GM23338 (cell line): ENCODE results near the gene TBC1D5. TPM values are rescaled to one million over a fixed set of nuclear protein-coding genes. Genes with fewer than 3 reads are reported as not detected.

Source experiments
- ATAC-seq: fragments of 200-7000 bp; cut with Tn5 transposase; 3 replicates; pipeline ENCODE4 v1.9.1; 2020
- DNase-seq: peaks from one replicate; pipeline ENCODE4 v3.0.0-alpha.2; 2015; ENCODE audit warnings: low spot score
- H2AFZ ChIP-seq: fragments of 200-600 bp; sonication (generic); 2 replicates; pipeline ENCODE4 v1.8.0; 2016; ENCODE audit warnings: antibody characterized with exemption, mild to moderate bottlenecking, moderate library complexity
- H3F3A ChIP-seq: fragments of 200-600 bp; sonication (generic); replicated peaks from 2 replicates; pipeline ENCODE4 v1.8.0; 2017; ENCODE audit warnings: antibody characterized with exemption, mixed run types, low read depth
- H3K27ac ChIP-seq: fragments of 200-600 bp; sonication (generic); 2 replicates; pipeline ENCODE4 v1.6.1; 2016; ENCODE audit warnings: low read depth
- H3K27me3 ChIP-seq: fragments of 200-600 bp; sonication (generic); 2 replicates; pipeline ENCODE4 v1.8.0; 2016; ENCODE audit warnings: mild to moderate bottlenecking, mixed run types, moderate library complexity; ENCODE audit not compliant: insufficient read depth
- H3K36me3 ChIP-seq: fragments of 200-600 bp; sonication (generic); 2 replicates; pipeline ENCODE4 v1.8.0; 2016; ENCODE audit warnings: mild to moderate bottlenecking; ENCODE audit not compliant: insufficient read depth
- H3K4me1 ChIP-seq: fragments of 200-600 bp; sonication (generic); 2 replicates; pipeline ENCODE4 v1.8.0; 2016; ENCODE audit warnings: mild to moderate bottlenecking, moderate library complexity; ENCODE audit not compliant: insufficient read depth
- H3K4me2 ChIP-seq: fragments of 200-600 bp; sonication (generic); 2 replicates; pipeline ENCODE4 v1.7.1; 2017; ENCODE audit warnings: mixed run types
- H3K4me3 ChIP-seq: fragments of 200-600 bp; sonication (generic); 2 replicates; pipeline ENCODE4 v1.6.1; 2016; ENCODE audit warnings: mixed run types
- H3K79me2 ChIP-seq: fragments of 200-600 bp; sonication (generic); replicated peaks from 2 replicates; pipeline ENCODE4 v1.8.0; 2017; ENCODE audit warnings: mild to moderate bottlenecking; ENCODE audit not compliant: insufficient read depth
- H3K9me2 ChIP-seq: fragments of 200-600 bp; sonication (generic); 2 replicates; pipeline ENCODE4 v1.8.0; 2017; ENCODE audit not compliant: insufficient read depth
- H4K20me1 ChIP-seq: fragments of 200-600 bp; sonication (generic); replicated peaks from 2 replicates; pipeline ENCODE4 v1.8.0; 2017; ENCODE audit warnings: mild to moderate bottlenecking; ENCODE audit not compliant: insufficient read depth
- H3K27ac Mint-ChIP-seq: 2 replicates; pipeline ENCODE4 v1.8.0; 2020; ENCODE audit warnings: inconsistent platforms, mild to moderate bottlenecking, moderate library complexity, mixed read lengths
- H3K27me3 Mint-ChIP-seq: 3 replicates; pipeline ENCODE4 v1.8.0; 2022; ENCODE audit warnings: low read depth, mild to moderate bottlenecking, moderate library complexity, mixed read lengths, inconsistent platforms; ENCODE audit not compliant: insufficient read depth, poor library complexity
- H3K36me3 Mint-ChIP-seq: 3 replicates; pipeline ENCODE4 v1.8.0; 2021; ENCODE audit warnings: low read depth, mild to moderate bottlenecking, inconsistent platforms, moderate library complexity, mixed read lengths
- H3K4me1 Mint-ChIP-seq: 3 replicates; pipeline ENCODE4 v1.8.0; 2020; ENCODE audit warnings: mild to moderate bottlenecking, inconsistent platforms, mixed read lengths
- H3K4me3 Mint-ChIP-seq: 3 replicates; pipeline ENCODE4 v1.8.0; 2021; ENCODE audit warnings: moderate library complexity, mild to moderate bottlenecking, inconsistent platforms, mixed read lengths
- H3K9me3 Mint-ChIP-seq: 3 replicates; pipeline ENCODE4 v1.8.0; 2020; ENCODE audit warnings: moderate library complexity, mild to moderate bottlenecking, inconsistent platforms, mixed read lengths
- CREB1 ChIP-seq: fragments of 250-450 bp; sonication (Bioruptor Pico); IDR thresholded peaks from 2 replicates; pipeline ENCODE4 v1.5.0; 2020; ENCODE audit warnings: low read depth, mild to moderate bottlenecking, moderate library complexity
- CTCF ChIP-seq, 2 experiments: fragments of 200-600 bp in 1 of 2; sonication (generic) in 1 of 2; conservative IDR thresholded peaks; 2 replicates each; pipeline versions ENCODE4 v1.5.1 to v1.6.1; 2016 to 2017; ENCODE audit warnings: antibody characterized with exemption in 2 of 2, low read depth in 2 of 2, mild to moderate bottlenecking in 2 of 2, moderate library complexity in 1 of 2
- ETS1 ChIP-seq: IDR thresholded peaks from 2 replicates; pipeline ENCODE4 v1.6.1; 2016; ENCODE audit warnings: antibody characterized with exemption
- JUNB ChIP-seq: IDR thresholded peaks from one replicate; pipeline ENCODE4 v1.6.1; 2016; ENCODE audit warnings: antibody characterized with exemption; ENCODE audit not compliant: unreplicated experiment
- NANOG ChIP-seq: IDR thresholded peaks from 2 replicates; pipeline ENCODE4 v1.6.1; 2016; ENCODE audit warnings: antibody characterized with exemption, borderline replicate concordance
- POLR2AphosphoS5 ChIP-seq: IDR thresholded peaks from 2 replicates; pipeline ENCODE4 v1.6.1; 2016; ENCODE audit warnings: antibody characterized with exemption, low read depth
- REST ChIP-seq: IDR thresholded peaks from one replicate; pipeline ENCODE4 v1.6.1; 2018; ENCODE audit warnings: antibody characterized with exemption; ENCODE audit not compliant: unreplicated experiment
- STAT1 ChIP-seq: IDR thresholded peaks from one replicate; pipeline ENCODE4 v1.6.1; 2016; ENCODE audit warnings: antibody characterized with exemption; ENCODE audit not compliant: unreplicated experiment
- ZNF114 ChIP-seq: fragments of 250-450 bp; sonication (Bioruptor Pico); IDR thresholded peaks from 2 replicates; pipeline ENCODE4 v1.5.0; 2020; ENCODE audit warnings: mild to moderate bottlenecking, moderate library complexity
- ZNF462 ChIP-seq: fragments of 250-450 bp; sonication (Bioruptor Pico); IDR thresholded peaks from 2 replicates; pipeline ENCODE4 v1.5.0; 2020; ENCODE audit warnings: mild to moderate bottlenecking, moderate library complexity
- polyA plus RNA-seq: library from polyadenylated mRNA; unstranded; fragments of >200 nt; fragmentation: Nextera tagmentation; extraction: Ambion mirVana; gene quantifications from 2 replicates; pipeline ENCODE4 v1.2.1, GENCODE V29; 2016
- total RNA-seq: library from RNA; depleted of rRNA; stranded (reverse); fragments of >200 nt; shearing (Covaris generic); gene quantifications from 2 replicates; pipeline ENCODE4 v1.2.3, GENCODE V29; 2014

The TBC1D5 gene
- total and polyA plus RNA-seq, 2 experiments from 2014 or later = 21.8 to 48.1 TPM

GRCh38 chr3:17479681-17480405, 262.6 kb downstream of the TBC1D5 start (continued):
- no peak for TF ChIP-seq ZNF462 (CRISPR knock-in tag)
- no peak for TF ChIP-seq JUNB
- no peak for TF ChIP-seq ETS1

GRCh38 chr3:17478673-17479072, 263.8 kb downstream of the TBC1D5 start:
- peaks cover 11% of the 10 kb centered on the region for H3K9me3 Mint-ChIP-seq
- Histone ChIP-seq H3K4me2 (no peak overlapping the region), H3K4me1 (peaks cover 4% of the 10 kb centered on the region), H3K4me3 (no peak overlapping the region), H3F3A (no peaks in the 10 kb centered on the region), H3K9me2 (no peaks in the 10 kb centered on the region), H3K27me3 (no peaks in the 10 kb centered on the region), H2AFZ (no peak overlapping the region), H3K36me3 (no peaks in the 10 kb centered on the region), H3K27ac (no peak overlapping the region), H4K20me1 (no peaks in the 10 kb centered on the region), H3K79me2 (no peaks in the 10 kb centered on the region)
- no peak overlapping the region for H3K4me3 Mint-ChIP-seq
- H3K27me3 Mint-ChIP-seq = peaks cover 2% of the 10 kb centered on the region
- peaks cover 6% of the 10 kb centered on the region; the same call in 2 of the 3 replicates for H3K4me1 Mint-ChIP-seq
- DNase-seq (no peak), ATAC-seq (no peak)
- H3K27ac Mint-ChIP-seq = no peak overlapping the region
- peaks cover 12% of the 10 kb centered on the region; the same call in 2 of the 3 replicates for H3K36me3 Mint-ChIP-seq
- no peak for TF ChIP-seq ETS1
- no peak for TF ChIP-seq POLR2AphosphoS5
- TF ChIP-seq STAT1 = no peak
- no peak for TF ChIP-seq ZNF114 (CRISPR knock-in tag)
- no peak for TF ChIP-seq CREB1 (CRISPR knock-in tag)
- TF ChIP-seq NANOG = no peak
- no peak for TF ChIP-seq CTCF (conservative IDR thresholded peaks at IDR 0.05; ENCODE audit: low read depth in 2 of 2)
- TF ChIP-seq JUNB = no peak
- no peak for TF ChIP-seq REST
